GM18498 (cell line): ENCODE results near the gene ANXA7.

ENCODE experiments used
- ATAC-seq: cut with Tn5 transposase; IDR thresholded peaks from one replicate; pipeline ENCODE4 v1.9.1; 2021; ENCODE audit warnings: mild to moderate bottlenecking, moderate library complexity; ENCODE audit not compliant: unreplicated experiment

Gene ANXA7

GRCh38 chr10:73413528-73414229 lies at the start of gene ANXA7:
ANXA7 (minus strand) TSS chr10:73414058; CDS start chr10:73400856, 13,202 bp downstream.
- ATAC-seq, result peak; percentile 94

- no peak for ATAC-seq
Observed at GRCh38 chr10:73460897-73461296, 47.0 kb upstream of the ANXA7 start.

GRCh38 chr10:73459683-73460314 lies 45.9 kb upstream of the ANXA7 start:
- no peak for ATAC-seq

- ATAC-seq, result no peak
Observed at GRCh38 chr10:73456187-73456890, 42.5 kb upstream of the ANXA7 start.

- no peak for ATAC-seq
Observed at GRCh38 chr10:73449113-73449512, 35.3 kb upstream of the ANXA7 start.

- ATAC-seq, result no peak
Observed at GRCh38 chr10:73448384-73448783, 34.5 kb upstream of the ANXA7 start.

GRCh38 chr10:73446926-73447325 lies 33.1 kb upstream of the ANXA7 start:
- ATAC-seq, result no peak

- no peak for ATAC-seq
Observed at GRCh38 chr10:73444457-73444856, 30.6 kb upstream of the ANXA7 start.

GRCh38 chr10:73439605-73440312 lies 25.9 kb upstream of the ANXA7 start:
- ATAC-seq, result no peak

GRCh38 chr10:73439055-73439454 lies 25.2 kb upstream of the ANXA7 start:
- ATAC-seq, result no peak

- ATAC-seq, result no peak
Observed at GRCh38 chr10:73433538-73433867, 19.6 kb upstream of the ANXA7 start, which contains the start of gene MSS51. MSS51 (minus strand) TSS chr10:73433561; CDS start chr10:73428284, 5,277 bp downstream.

- no peak for ATAC-seq
Observed at GRCh38 chr10:73432646-73433537, 19.0 kb upstream of the ANXA7 start.

- ATAC-seq, result no peak
Observed at GRCh38 chr10:73426318-73426717, 12.5 kb upstream of the ANXA7 start.

- ATAC-seq, result no peak
Observed at GRCh38 chr10:73424478-73424877, 10.6 kb upstream of the ANXA7 start.

GRCh38 chr10:73423309-73423708 lies 9.5 kb upstream of the ANXA7 start:
- ATAC-seq, result no peak

GRCh38 chr10:73416571-73416970 lies 2.7 kb upstream of the ANXA7 start:
- no peak for ATAC-seq

- peak; percentile 38 for ATAC-seq
Observed at GRCh38 chr10:73414230-73414945, 530 bp upstream of the ANXA7 start.

- ATAC-seq, result peak; percentile 26
Observed at GRCh38 chr10:73413108-73413527, 740 bp downstream of the ANXA7 start.

- no peak for ATAC-seq
Observed at GRCh38 chr10:73410897-73411296, 3.0 kb downstream of the ANXA7 start.
